GM21717 (cell line): ENCODE measurements around the gene SMARCAD1.

Experiments
- ATAC-seq: cut with Tn5 transposase; IDR thresholded peaks from one replicate; pipeline ENCODE4 v1.9.1; 2021; ENCODE audit warnings: mild to moderate bottlenecking, moderate library complexity; ENCODE audit not compliant: unreplicated experiment

The SMARCAD1 gene

DNA sequence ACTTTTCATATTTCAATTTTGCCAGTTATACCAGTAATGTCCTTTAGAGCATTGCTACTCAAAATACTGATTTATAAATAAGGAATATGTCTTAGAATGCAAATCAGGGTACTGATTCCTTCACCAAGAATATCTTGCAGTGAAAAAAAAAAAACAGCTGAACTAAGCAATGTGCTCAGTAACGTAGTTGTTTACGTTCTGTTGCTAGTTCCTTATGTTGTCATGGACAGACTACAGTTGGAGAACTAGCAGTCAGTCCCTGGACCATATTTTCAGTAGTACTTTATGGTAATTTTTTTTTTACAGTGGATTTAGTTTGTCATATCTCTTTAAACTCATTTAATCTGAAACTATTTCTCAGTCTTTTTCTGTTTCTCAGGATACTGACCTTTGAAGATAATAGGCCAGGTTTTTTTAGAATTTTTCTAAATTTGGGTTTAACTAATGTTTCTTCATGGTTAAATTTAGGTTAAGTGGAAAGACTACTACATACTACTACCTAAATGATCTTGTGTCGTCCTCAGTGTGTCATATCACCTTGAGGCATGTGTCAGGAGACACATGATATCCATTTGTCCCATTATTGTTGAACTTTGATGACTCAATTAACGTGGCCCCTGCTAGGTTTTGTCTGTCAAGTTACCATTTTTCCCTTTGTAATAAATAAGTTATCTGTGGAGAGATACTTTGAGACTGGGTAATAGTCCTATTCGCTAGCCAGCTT lies 21.0 kb downstream of the SMARCAD1 start:
- ATAC-seq = no peak

DNA sequence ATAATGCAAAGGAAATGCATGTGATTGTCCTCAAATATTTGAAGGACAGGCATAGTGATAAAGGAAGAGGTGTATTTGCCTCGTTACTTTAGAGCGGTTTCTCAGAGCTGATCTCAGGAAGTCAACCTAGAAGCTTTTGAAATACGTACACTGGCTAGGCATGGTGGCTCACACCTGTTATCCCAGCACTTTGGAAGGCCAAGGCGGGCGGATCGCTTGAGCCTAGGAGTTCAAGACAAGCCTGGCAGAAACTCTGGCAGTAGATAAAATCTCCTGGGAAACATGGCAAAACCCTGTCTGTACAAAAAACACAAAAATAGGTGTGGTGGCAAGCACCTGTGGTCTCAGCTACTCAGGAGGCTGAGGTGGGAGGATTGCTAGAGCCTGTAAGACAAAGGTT lies 24.9 kb downstream of the SMARCAD1 start:
- no peak for ATAC-seq

DNA sequence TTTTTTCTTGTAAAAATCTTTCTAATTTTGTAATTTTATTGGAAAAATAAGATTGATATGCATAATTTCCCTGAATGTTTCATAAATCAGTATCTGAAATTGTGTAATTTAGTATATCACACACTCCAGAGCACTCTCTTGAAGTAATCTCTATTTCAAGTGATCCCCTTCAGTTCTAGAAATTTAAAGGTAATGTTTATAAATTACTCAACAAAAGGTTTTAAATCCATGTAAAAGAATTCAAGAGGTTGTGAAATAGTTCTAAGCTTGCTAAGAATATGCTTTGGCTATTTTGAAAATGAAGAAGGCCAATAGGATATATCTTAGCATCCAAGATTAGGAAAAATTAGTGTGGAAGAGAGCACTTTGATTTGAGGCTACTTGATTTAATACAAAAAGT lies 28.2 kb downstream of the SMARCAD1 start:
- ATAC-seq = no peak

DNA sequence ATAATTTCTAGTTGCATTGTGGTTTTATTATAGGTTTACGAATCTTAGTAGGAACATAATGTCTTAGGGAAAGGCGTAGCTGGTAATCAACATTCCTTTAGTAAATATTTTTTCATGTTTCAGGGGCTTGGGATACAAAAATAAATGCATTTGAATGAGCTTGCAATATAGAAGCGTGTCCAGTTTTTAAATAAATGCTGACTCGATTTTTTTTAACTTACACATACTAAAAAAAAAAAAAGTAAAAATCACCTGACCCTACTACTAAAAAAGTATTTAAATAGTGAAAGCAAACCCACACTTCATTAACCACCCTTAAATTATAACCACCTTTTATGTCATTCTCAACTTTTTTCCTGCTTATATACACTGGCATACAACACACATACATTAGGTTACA lies 29.6 kb downstream of the SMARCAD1 start:
- ATAC-seq = no peak

DNA sequence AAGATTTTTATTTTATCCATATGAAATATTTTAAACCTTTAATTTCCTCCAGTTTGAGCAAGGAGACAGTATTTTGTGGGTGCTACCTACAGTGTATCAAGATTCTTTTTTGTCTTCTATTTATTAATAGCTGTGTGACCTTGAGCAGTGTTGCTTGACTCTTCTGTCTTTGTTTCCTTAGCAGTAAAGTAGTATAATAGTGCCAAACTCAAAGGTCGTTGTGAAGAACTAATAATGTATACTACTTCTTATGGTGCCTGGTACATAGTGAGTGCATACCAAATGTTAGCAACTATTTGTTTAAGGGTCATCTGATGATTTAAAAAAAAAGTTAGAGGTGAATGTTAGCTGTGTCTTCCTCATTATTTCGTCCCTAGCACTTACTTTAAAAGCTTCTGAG lies 30.5 kb downstream of the SMARCAD1 start:
- no peak for ATAC-seq

DNA sequence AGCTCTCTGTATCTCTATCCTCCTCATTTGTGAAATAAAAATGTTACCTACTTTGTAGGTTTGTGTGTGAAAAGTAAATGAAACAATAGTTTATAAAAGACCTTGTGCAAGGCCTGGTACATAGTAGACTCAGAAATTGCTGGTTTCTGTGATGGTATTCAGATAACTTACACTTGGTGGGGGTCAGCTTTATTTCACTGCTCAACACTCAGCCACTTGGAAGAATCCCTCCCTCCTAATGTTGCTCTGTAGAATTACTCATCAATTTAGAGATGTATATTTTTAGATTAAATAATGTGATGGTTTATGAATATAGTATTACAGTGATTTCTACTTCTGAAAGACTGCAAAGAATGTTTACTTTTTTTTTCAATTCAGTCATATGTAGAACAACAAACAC lies 32.7 kb downstream of the SMARCAD1 start:
- ATAC-seq = no peak

DNA sequence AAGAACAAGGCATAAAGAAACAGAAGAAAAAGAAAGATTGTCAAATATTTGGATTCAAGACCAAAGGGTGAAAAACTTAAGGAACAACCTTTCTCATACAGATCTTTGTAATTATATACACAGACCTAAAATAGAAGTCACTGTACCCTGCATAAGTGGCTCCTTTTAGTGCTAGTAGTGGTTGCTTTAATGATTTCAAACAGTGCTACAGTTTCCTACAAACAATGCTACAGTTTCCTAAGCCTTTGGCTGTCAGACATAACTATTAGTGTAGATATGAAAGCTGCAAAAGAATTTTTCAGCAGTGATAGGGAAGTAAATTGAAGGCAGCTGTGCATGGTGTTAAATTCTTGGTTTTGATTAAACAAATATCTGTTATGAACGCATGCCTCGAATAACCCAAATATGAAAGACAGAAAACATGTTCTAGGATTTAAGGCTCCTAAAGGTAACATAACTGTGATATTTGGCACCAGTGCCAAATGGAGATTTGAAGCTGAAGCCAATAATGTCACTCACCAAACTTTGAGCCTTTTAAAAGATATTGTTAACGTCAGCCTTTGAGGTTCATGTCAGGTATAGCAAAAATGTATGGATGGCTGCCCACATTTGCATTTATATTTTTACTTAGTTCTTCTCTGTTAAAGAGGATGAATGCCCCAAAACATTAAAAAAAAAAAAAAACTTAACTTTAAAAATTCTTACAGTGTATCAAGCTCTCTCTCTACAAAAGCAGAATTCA lies 36.6 kb downstream of the SMARCAD1 start:
- no peak for ATAC-seq

DNA sequence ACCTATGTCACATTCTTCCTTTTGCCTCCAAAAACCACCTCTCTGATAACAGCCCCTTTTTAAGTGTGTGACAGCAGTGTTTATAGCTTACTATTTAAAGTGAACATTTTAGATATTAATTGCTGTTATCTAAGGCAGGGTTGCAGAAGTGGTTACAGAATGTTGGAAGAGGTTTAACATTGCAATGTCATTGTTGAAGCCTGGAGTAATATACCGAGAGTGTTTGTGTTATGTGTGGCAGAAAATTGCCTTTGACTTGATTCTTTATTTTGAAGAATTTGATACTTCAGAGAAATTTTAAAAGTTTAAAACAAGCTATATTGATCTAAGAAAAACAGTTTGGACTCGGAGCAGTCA lies 37.1 kb downstream of the SMARCAD1 start:
- no peak for ATAC-seq

DNA sequence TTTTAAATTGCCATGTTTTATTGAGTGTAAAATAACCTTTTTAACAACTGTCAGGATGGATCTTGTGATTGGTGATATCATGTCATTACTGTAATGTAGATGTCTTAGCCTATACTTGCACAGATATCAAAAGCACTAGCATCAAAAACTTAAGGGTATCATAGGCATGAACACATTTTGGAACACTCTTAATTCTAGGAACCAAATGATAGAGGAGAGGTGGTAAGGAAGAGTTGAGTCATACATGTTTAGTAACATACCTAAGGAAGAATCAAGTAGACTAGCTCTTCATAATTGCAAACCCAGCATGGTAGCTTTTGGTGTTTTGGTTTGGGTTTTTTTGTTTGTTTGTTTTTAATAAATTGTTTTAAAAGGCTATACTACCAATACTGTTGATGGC lies 43.4 kb downstream of the SMARCAD1 start:
- ATAC-seq = no peak

DNA sequence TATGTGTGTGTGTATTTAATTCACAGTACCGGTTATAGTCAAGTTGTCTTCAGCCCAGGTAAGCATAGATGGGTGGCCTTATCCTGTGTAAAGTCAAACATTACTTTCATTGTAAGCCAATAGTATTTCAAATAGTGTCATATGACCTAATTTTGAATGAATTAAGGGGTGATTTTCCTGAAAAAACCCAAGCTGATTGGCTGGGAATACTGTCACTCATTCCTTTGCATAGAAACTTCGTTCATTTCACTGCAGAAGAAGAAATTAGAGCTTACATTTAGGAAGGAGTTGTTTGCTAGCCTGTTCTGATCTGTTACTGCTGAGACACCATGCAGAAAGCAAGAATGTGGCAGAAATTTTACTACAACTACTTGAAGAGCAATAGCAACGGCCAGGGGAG lies 45.4 kb downstream of the SMARCAD1 start:
- no peak for ATAC-seq

DNA sequence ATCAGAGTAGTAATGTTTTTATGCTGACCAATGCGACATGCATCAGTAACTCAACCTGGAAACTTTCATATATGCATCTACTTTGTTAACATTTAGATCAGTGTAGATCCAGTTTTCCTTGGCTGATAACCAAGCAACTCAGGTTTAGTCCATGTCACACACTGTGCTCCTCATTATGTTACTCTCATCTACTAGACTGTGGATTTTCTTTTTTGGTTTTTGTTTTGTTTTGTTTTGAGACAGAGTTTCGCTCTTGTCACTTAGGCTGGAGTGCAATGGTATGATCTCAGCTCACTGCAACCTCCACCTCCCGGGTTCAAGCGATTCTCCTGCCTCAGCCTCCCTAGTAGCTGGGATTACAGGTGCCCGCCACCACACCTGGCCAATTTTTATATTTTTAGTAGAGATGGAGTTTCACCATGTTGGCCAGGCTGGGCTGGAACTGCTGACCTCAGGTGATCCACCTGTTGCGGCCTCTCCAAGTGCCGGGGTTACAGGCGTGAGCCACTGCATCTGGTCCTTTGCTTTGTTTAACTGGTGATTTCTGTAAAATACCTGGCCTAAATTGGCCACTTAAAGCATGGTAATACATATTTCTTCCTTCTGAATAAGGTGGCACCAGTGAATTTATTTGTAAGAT lies 48.6 kb downstream of the SMARCAD1 start:
- ATAC-seq = no peak

DNA sequence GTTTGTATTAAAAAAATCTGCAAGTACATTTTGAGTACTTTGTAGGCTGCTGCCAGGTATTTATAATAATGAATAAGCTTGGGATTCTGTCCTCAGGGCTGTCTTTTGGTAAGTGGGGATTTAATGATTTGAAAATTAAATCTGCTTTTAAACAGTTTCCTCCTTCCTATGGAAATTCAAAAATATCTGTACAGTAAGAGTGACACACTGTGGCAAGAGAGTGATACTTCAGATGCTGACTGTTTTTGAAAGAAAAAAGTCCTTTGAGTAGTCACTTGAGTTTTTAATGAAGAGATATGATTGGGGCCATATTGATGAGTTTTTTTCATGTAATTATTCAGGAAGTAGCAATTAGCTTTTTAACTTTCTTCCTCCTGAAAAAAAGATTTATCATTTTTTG lies 49.2 kb downstream of the SMARCAD1 start:
- ATAC-seq = no peak

DNA sequence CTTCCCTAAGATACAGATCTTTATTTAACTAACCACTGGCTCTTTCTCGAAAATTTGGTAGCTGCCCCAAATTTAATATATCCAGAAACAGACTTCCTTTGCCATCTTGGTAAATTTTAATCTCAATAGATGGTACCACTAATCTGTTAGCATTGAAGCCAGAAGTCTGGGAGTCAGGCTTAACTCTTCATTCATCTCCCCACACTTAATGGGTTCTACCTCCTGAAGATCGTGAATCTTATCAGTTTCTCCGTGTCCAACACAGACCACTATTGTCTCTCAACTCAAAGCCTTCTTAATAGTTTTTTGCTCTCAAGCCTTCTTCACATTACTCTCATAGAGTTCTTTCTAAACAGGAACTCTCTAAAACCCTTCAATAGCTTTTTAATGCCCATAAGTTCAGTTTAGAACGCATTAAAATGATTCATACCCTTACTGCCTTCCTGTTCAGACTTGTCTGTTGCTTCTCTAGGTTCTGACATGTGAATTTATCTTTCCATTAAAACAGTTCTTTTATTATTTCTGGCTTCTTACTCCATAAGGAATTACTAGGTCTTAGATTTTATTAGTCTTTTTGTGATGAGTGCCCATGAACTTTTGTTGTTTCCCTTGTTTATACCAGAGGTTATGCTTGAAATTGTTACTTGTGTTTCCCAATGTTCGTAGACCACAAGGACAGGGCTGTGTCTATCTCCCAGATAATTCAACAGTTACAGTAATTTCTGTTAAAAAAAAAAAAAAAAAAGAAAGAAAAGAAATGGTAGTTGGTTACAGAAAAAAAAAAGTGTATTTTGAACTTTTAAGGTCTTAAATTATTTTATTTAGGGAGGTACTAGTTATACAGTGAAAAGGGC lies 54.7 kb downstream of the SMARCAD1 start:
- no peak for ATAC-seq

DNA sequence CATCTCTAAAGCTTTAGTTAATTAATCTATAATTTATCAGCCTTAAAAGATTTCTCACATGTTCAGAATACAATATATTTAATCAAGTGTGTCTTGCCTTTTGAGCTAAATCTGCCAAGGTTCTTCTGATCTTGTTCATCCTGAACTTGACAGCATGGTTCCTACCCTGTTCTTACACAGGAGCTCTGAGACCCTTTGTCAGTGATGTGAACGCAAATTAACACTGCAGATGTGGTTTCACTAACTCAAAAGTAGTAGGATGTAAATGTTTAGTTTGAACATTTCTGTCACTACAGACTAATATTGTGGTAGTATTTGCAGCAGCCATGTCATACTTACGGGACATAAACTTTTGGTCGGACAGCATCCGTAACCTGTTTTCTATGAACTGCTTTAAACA lies 59.4 kb downstream of the SMARCAD1 start:
- ATAC-seq = no peak

DNA sequence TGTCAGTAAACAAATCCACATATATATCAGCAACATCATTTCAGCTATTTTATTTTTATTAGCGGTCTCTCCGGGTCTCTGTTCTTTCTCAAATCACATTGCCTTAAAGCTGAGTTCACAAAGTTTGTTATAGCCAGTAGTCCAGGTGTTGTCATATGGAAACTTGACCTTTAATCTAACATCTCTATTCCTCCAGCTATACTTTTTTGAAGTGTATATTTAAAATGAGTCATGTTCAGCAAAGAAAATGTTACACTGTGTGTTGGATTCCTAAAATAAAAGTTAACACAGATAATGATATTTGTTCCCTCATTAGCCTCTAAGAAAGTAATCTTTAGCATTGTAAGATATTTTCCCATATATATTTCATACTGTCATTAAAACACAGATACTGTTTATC lies 63.6 kb downstream of the SMARCAD1 start:
- no peak for ATAC-seq

DNA sequence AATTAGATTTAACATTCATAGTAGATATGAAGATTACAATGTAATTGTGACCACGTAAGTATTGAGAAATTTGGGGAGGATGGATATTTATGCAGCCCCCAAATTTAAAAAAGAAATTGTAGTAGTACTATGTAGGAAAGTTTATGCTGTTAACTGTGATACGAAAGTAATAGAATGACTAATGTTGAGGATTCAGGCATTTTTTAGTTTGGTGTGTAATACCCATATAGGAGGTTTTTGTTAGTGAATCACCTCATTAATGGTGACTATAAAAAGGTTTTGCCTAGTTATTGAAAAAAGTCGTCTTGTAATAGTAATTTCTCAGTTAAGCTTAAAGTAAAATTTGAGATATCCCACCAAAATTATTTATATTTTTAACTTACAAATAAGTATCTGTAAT lies 67.2 kb downstream of the SMARCAD1 start:
- ATAC-seq = no peak

DNA sequence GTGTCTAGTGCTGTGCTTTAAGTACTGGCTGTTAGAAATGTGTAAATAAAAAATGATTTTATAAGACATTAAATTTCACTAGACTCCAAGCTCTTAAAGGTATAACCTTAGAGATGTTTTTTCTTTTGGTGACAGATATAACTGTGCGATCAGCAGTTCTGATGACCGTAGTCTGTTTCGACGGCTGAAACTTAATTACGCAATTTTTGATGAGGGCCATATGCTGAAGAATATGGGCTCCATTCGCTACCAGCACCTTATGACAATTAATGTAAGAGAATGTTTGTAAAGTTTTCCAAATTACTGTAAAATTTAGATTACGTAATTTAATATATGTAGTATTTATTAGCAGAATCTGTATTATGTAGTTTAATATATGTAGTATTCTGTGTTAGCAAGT lies 68.5 kb downstream of the SMARCAD1 start:
- no peak for ATAC-seq

DNA sequence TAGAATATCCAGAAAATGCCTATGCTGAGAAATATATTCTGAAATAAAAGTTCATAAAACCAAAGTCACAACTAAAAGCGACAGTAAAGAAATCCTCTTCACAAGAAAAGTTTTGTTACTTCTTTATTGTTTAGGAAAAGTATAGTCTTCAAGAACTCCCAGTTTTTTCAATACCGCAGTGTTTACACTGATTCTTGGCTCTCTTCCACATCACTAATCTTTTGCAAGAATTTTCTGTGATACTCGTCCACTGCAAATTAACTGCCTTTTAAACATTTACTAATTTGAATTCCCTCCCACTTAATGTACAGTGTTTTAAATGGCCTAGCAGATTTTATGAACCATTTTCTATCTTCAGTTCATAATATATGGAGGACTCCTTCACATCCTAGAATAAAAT lies 69.9 kb downstream of the SMARCAD1 start:
- no peak for ATAC-seq

DNA sequence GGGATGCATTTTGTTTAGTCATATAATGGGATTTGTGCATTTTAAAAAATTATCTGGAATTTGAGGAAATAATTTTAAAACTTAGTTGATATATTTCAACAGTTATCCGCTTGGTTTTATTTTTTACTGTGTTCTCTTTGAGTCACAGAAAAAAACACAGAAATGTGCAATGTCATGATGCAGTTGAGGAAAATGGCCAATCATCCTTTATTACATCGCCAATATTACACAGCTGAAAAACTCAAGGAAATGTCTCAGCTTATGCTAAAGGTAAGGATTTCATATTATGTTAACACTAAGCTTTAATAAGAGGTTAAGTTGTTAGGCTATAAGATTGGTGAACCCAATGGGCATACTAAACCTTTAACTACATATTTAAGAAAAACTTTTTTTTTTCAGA lies 71.1 kb downstream of the SMARCAD1 start:
- no peak for ATAC-seq

DNA sequence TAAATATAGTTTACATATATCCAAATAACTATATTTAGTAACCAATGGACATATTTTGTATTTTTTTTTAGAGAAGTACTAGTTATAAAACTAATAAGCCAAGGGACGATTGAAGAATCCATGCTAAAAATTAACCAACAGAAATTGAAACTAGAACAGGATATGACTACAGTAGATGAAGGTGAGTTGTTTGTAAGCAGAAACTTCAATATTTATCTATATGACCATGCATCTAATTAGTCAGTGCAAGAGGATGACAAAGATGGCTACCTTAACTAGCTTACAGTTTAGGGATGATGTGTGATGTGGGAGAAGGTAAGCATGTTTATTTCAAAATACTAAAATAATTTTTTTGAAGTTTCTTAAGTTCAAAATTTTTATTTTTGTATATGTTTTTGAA lies 77.2 kb downstream of the SMARCAD1 start:
- no peak for ATAC-seq

DNA sequence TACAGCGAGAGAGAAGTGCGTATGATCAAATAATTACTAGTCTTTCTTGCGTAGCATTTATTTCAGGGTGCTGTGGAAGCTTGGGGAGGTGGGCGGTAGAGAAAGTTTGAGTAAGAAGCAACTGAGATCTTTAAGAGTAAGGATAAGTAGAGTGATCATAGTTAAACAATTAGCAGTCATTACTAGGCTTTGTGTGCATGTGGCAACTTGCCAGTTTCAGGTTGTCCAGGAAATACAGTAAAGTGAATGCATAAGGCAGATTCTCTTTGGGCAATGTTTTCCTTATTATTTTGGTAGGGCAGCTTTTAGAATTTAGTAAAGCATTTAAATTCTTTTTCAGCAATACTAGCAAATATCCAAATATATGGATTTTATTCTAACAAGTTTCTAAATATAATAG lies 78.0 kb downstream of the SMARCAD1 start:
- ATAC-seq = no peak
